Natural killer cell (primary cell): Measurements from ENCODE around the gene SYNGR4. TPM values are rescaled to one million over a fixed set of nuclear protein-coding genes. Genes with fewer than 3 reads are reported as not detected.

ENCODE experiments used
- ATAC-seq, 3 donors: fragments of 150-1000 bp in 2 of 3; fragments of 200-7000 bp in 1 of 3; cut with Tn5 transposase; 1 replicate in 1 of 3; 2 replicates in 2 of 3; pipeline ENCODE4 v1.10.0; 2021; ENCODE audit warnings: mild to moderate bottlenecking in 2 of 3, moderate library complexity in 2 of 3
- DNase-seq, 2 donors: peaks; one replicate each; pipeline versions ENCODE4 v3.0.0 to v3.0.0-alpha.2; 2013 to 2021; ENCODE audit warnings: mixed read lengths in 1 of 2
- H3K27ac ChIP-seq: one replicate; pipeline ENCODE4 v1.5.1; 2013; ENCODE audit warnings: mild to moderate bottlenecking, low read length
- H3K27me3 ChIP-seq: one replicate; pipeline ENCODE4 v1.6.1; 2013; ENCODE audit warnings: low read length; ENCODE audit not compliant: control insufficient read depth, insufficient read depth
- H3K36me3 ChIP-seq: one replicate; pipeline ENCODE4 v1.6.1; 2013; ENCODE audit warnings: low read length; ENCODE audit not compliant: control insufficient read depth, insufficient read depth
- H3K4me1 ChIP-seq: one replicate; pipeline ENCODE4 v1.6.1; 2013; ENCODE audit warnings: low read length; ENCODE audit not compliant: control insufficient read depth, insufficient read depth
- H3K4me3 ChIP-seq: one replicate; pipeline ENCODE4 v1.5.1; 2013; ENCODE audit warnings: low read length
- H3K9me3 ChIP-seq: one replicate; pipeline ENCODE4 v1.6.1; 2013; ENCODE audit warnings: low read length; ENCODE audit not compliant: control insufficient read depth, insufficient read depth
- H3K27ac Mint-ChIP-seq, 2 donors: one replicate each; pipeline ENCODE4 v1.8.0; 2022; ENCODE audit warnings: mild to moderate bottlenecking in 2 of 2, mixed read lengths in 2 of 2, moderate library complexity in 1 of 2
- H3K27me3 Mint-ChIP-seq, 2 donors: one replicate each; pipeline ENCODE4 v1.8.0; 2022; ENCODE audit warnings: low read depth in 2 of 2, mixed read lengths in 2 of 2
- H3K36me3 Mint-ChIP-seq: one replicate; pipeline ENCODE4 v1.8.0; 2022; ENCODE audit warnings: mixed read lengths
- H3K4me1 Mint-ChIP-seq, 2 donors: one replicate each; pipeline ENCODE4 v1.8.0; 2022; ENCODE audit warnings: mixed read lengths in 2 of 2
- H3K4me3 Mint-ChIP-seq: one replicate; pipeline ENCODE4 v1.8.0; 2022; ENCODE audit warnings: mild to moderate bottlenecking, moderate library complexity, mixed read lengths
- H3K9me3 Mint-ChIP-seq, 2 donors: one replicate each; pipeline ENCODE4 v1.8.0; 2022; ENCODE audit warnings: mixed read lengths in 2 of 2
- CTCF ChIP-seq: fragments of 200-600 bp; IDR thresholded peaks from one replicate; pipeline ENCODE4 v1.8.0; 2022; ENCODE audit warnings: antibody characterized with exemption
- WGBS: methylation state at CpG from one replicate; pipeline ENCODE4 v1.1.7; 2013; ENCODE audit warnings: missing lambda C conversion rate; ENCODE audit not compliant: insufficient coverage; 5-methylcytosine and 5-hydroxymethylcytosine counted together
- intact Hi-C: fragments of 100-400 bp; cut with micrococcal nuclease; formaldehyde crosslinking; loops from one replicate; pipeline ENCODE4 v1.14.2; 2022
- total RNA-seq, 4 donors: library from RNA; stranded (reverse); fragments of 120-200 nt in 1 of 4; gene quantifications; one replicate each; pipeline versions ENCODE4 v1.2.3 to v1.2.4, GENCODE V29; 2013 to 2022

The SYNGR4 gene
- total RNA-seq, 3 donors from 2014 or later (not counting 1 experiment from before 2014, with no cell fraction given): not detected

GRCh38 chr19:48417421-48417820, 53.3 kb downstream of the SYNGR4 start:
- WGBS: 86% methylated on average over 7 of the region's 7 CpGs
- Mint-ChIP-seq H3K4me3 (no peak overlapping the region), H3K4me1 (peaks cover 14 to 29% of the 10 kb centered on the region in 2 donors), H3K27me3 (peaks cover 0 to 11% of the 10 kb centered on the region in 2 donors), H3K9me3 (no peaks in the 10 kb centered on the region), H3K36me3 (no peaks in the 10 kb centered on the region), H3K27ac (no peak overlapping the region)
- H3K36me3 ChIP-seq: no peaks in the 10 kb centered on the region
- TF ChIP-seq CTCF: no peak
- H3K4me3 ChIP-seq: no peak overlapping the region
- H3K27ac ChIP-seq: no peak overlapping the region
- H3K4me1 ChIP-seq: peaks cover 36% of the 10 kb centered on the region
- DNase-seq (no peak), ATAC-seq (no peak)
- H3K27me3 ChIP-seq: peaks cover 13% of the 10 kb centered on the region
- H3K9me3 ChIP-seq: no peaks in the 10 kb centered on the region
- intact Hi-C loops: no loop called here

- Mint-ChIP-seq H3K27ac (peak overlapping the region; percentile 76 to 91), H3K4me1 (peaks cover 14 to 29% of the 10 kb centered on the region in 2 donors), H3K36me3 (no peaks in the 10 kb centered on the region), H3K4me3 (peak overlapping the region; percentile 85), H3K27me3 (peaks cover 0 to 15% of the 10 kb centered on the region in 2 donors), H3K9me3 (no peaks in the 10 kb centered on the region)
- peak in 1 of 2 donors; percentile 35 for DNase-seq
- no peak overlapping the region for H3K27ac ChIP-seq
- peak in 2 of 3 donors; percentile 18 to 21 for ATAC-seq
- H3K9me3 ChIP-seq: no peaks in the 10 kb centered on the region
- 69% methylated on average over 6 of the region's 6 CpGs for WGBS
- TF ChIP-seq CTCF: no peak
- intact Hi-C loops: loop anchor here (1.0 to 2.0 kb wide), 2 partner anchors 16 to 55 kb away; partner anchors contain the start of gene TMEM143
- H3K27me3 ChIP-seq: peaks cover 13% of the 10 kb centered on the region
- peak overlapping the region; percentile 4 for H3K4me3 ChIP-seq
- H3K4me1 ChIP-seq: peaks cover 36% of the 10 kb centered on the region
- H3K36me3 ChIP-seq: no peaks in the 10 kb centered on the region
Observed at GRCh38 chr19:48418317-48419064, 54.3 kb downstream of the SYNGR4 start.

GRCh38 chr19:48419158-48419920, 55.2 kb downstream of the SYNGR4 start:
- Mint-ChIP-seq H3K4me3 (peak overlapping the region; percentile 85), H3K9me3 (no peaks in the 10 kb centered on the region), H3K4me1 (peaks cover 14 to 29% of the 10 kb centered on the region in 2 donors), H3K27ac (peak overlapping the region; percentile 76 to 91), H3K27me3 (peaks cover 0 to 12% of the 10 kb centered on the region in 2 donors), H3K36me3 (no peaks in the 10 kb centered on the region)
- DNase-seq (peak; percentile 66 to 82), ATAC-seq (peak; percentile 86 to 88 (median 87))
- intact Hi-C loops: loop anchor here (1.0 to 2.0 kb wide), 2 partner anchors 17 to 56 kb away; partner anchors contain the start of gene TMEM143
- WGBS: 45% methylated on average over 29 of the region's 31 CpGs
- Histone ChIP-seq H3K27me3 (peaks cover 13% of the 10 kb centered on the region), H3K4me1 (peaks cover 32% of the 10 kb centered on the region), H3K27ac (no peak overlapping the region), H3K4me3 (peak overlapping the region; percentile 4), H3K36me3 (no peaks in the 10 kb centered on the region), H3K9me3 (no peaks in the 10 kb centered on the region)
- no peak for TF ChIP-seq CTCF
